ENCODE measurements around the gene SMPX.

The SMPX gene

DNA sequence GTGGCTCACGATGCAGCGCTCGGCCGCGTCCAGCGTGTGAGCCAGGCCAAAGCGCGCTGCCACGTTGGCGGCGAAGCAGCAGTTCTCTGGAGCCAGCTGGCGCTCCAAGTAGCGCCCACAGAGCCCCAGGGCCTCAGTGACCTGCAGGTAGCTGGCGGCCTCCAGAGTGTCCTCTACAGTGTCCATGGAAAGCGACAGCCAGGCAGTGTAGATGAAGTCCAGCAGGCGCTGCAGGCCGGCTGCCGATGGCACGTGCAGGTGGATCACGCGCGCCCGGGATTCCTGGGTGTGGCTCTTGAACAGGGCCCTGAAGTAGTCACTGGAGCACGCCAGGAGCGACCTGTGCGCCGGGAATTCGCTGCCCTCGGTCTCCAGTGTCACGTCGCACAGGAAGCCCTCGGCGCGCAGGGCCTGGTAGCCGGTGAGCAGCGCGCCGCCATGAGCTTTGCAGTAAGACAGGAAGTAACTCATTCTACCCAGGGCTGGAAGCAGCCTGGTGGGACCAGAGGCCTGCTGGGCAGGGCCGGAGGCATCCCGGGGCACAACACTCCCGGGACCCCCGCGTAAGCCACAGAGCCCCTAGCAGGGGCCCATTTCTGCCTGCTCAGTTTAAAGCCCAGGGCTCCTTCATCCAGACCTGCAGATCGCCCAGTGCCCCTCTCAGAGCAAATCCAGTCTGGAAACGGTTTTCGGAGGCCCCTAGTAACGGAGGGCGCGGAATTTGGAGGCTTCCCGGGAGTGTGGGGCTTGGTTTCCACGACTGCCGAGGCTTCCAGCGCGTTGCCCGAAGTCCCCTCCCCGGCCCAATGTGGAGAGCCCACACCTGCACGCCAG lies 100.4 kb downstream of the SMPX start:
- no peak for DNase-seq (ENCODE audit: low read depth, low spot score)

DNA sequence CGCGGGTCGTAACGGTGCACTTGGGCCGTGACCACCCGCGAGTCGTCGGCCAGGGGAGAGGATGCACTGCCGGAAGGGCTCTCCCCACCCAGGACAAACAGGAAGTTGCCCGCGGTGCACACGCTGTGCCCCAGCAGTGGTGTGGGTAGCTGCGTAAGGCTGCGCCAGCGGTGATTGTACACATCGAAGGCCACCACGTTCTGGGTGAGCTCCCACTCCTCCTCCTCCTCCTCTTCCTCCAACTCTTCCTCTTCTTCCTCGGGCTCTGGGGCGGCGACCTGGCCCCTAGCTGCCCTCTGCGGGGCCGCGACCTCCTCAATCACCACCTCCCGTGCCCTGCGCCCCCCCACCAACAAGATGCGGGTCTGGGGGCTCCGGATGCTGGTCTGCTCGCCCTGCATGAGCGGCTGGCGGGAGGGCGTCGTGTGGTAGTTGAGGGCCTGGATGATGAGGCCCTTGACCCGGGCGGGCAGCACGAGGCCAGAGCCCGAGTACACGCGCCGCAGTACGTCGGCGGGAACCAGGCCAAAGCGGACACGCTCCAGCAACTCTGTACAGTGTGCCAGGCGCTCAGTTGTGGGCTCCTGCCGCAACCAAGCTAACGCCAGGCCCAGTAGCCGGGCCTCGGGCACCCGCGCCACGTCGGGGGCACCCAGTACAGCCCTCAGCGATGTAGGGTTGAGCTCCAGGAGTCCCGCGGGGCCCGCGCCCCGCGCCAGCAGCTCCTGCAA lies 101.2 kb downstream of the SMPX start:
- no peak for DNase-seq (ENCODE audit: low read depth, low spot score)
